Endothelial cell of umbilical vein (primary cell): ENCODE measurements around the gene MAP2K1. TPM values are rescaled to one million over a fixed set of nuclear protein-coding genes. Genes with fewer than 3 reads are reported as not detected.
A peak's percentile ranks its signal among the peaks of the same experiment; 100 is the strongest.

Source experiments
- BruUV-seq: library from RNA; stranded (reverse); fragments of 400-500 nt; replicated peaks from 2 replicates; lab custom pipeline; 2021; lab: Mats Ljungman, UMichigan
- CTCF ChIA-PET: fragments of 300-600, 350-600 bp; sonication (Branson Sonifier 250); formaldehyde crosslinking; loops from one replicate; lab custom pipeline; 2021; ENCODE audit warnings: antibody characterized with exemption, inconsistent platforms; lab: Charles Lee
- POLR2A ChIA-PET: fragments of 300-600, 350-600 bp; sonication (Branson Sonifier 250); formaldehyde crosslinking; loops from one replicate; lab custom pipeline; 2021; ENCODE audit warnings: antibody characterized with exemption, inconsistent platforms; lab: Charles Lee
- DNase-seq: peaks from one replicate; pipeline ENCODE4 v3.0.0-alpha.2; 2011; ENCODE audit warnings: low read depth, low spot score
- FAIRE-seq: peaks from 2 replicates; lab custom pipeline; 2011; peaks lifted over from hg19 to GRCh38; lab: Jason Lieb, UNC
- H2AFZ ChIP-seq: 2 replicates; pipeline ENCODE4 v1.6.0; 2012; ENCODE audit warnings: low read depth, low read length, control low read depth, inconsistent platforms
- H3K27ac ChIP-seq: 2 replicates; pipeline ENCODE4 v1.5.1; 2011; ENCODE audit warnings: low read depth, mild to moderate bottlenecking, control low read depth, low read length, moderate library complexity; ENCODE audit not compliant: insufficient read depth
- H3K27me3 ChIP-seq, 2 experiments: 2 replicates each; pipeline versions ENCODE4 v1.6.0 to v1.6.1; 2011; ENCODE audit warnings: low read length in 2 of 2, mixed read lengths in 1 of 2; ENCODE audit not compliant: control insufficient read depth in 2 of 2, insufficient read depth in 2 of 2
- H3K36me3 ChIP-seq, 2 experiments: 2 replicates in 1 of 2; 3 replicates in 1 of 2; pipeline ENCODE4 v1.5.1; 2011; ENCODE audit warnings: low read length in 2 of 2, mild to moderate bottlenecking in 1 of 2, moderate library complexity in 1 of 2; ENCODE audit not compliant: control insufficient read depth in 2 of 2, insufficient read depth in 2 of 2; ENCODE audit errors: extremely low read depth in 1 of 2
- H3K4me1 ChIP-seq: 3 replicates; pipeline ENCODE4 v1.5.1; 2011; ENCODE audit warnings: mild to moderate bottlenecking, low read length; ENCODE audit not compliant: control insufficient read depth, insufficient read depth; ENCODE audit errors: extremely low read depth
- H3K4me2 ChIP-seq: 2 replicates; pipeline ENCODE4 v1.6.1; 2011; ENCODE audit warnings: low read length, control low read depth, mixed read lengths; ENCODE audit not compliant: insufficient read depth
- H3K4me3 ChIP-seq, 3 experiments: fragments of 200-600 bp in 1 of 3; sonication (generic), shearing (Covaris generic) in 1 of 3; replicated peaks in 1 of 3; 2 replicates each; pipeline ENCODE4 v1.5.1; 2011 to 2016; ENCODE audit warnings: control low read depth in 3 of 3, low read length in 3 of 3, mild to moderate bottlenecking in 2 of 3, inconsistent platforms in 1 of 3, low read depth in 1 of 3, moderate library complexity in 1 of 3; ENCODE audit not compliant: insufficient read depth in 1 of 3
- H3K79me2 ChIP-seq: 2 replicates; pipeline ENCODE4 v1.6.0; 2012; ENCODE audit warnings: low read length, inconsistent platforms; ENCODE audit not compliant: control insufficient read depth, insufficient read depth
- H3K9ac ChIP-seq: replicated peaks from 2 replicates; pipeline ENCODE3; 2011; ENCODE audit warnings: low read length, control low read depth; ENCODE audit not compliant: insufficient read depth; ENCODE audit errors: extremely low read depth
- H3K9me1 ChIP-seq: replicated peaks from 3 replicates; pipeline ENCODE4 v1.6.0; 2011; ENCODE audit warnings: mild to moderate bottlenecking, low read length; ENCODE audit not compliant: control insufficient read depth, insufficient read depth; ENCODE audit errors: extremely low read depth
- H3K9me3 ChIP-seq: replicated peaks from 2 replicates; pipeline ENCODE4 v1.5.1; 2012; ENCODE audit warnings: low read length, inconsistent platforms; ENCODE audit not compliant: control insufficient read depth, insufficient read depth
- H4K20me1 ChIP-seq: replicated peaks from 2 replicates; pipeline ENCODE3; 2011; ENCODE audit warnings: mild to moderate bottlenecking, low read length; ENCODE audit not compliant: control insufficient read depth, insufficient read depth; ENCODE audit errors: extremely low read depth
- EZH2 ChIP-seq: IDR thresholded peaks from 2 replicates; pipeline ENCODE4 v1.6.1; 2012; ENCODE audit warnings: borderline replicate concordance, low read depth, mild to moderate bottlenecking, moderate library complexity, low read length, inconsistent platforms; ENCODE audit not compliant: severe bottlenecking
- FOS ChIP-seq: IDR thresholded peaks from 2 replicates; pipeline ENCODE4 v1.6.1; 2011; ENCODE audit warnings: mild to moderate bottlenecking, low read length, moderate library complexity, borderline replicate concordance; ENCODE audit not compliant: insufficient read depth
- GATA2 ChIP-seq: IDR thresholded peaks from 2 replicates; pipeline ENCODE4 v1.7.0; 2011; ENCODE audit warnings: low read depth, mild to moderate bottlenecking, moderate library complexity, mixed read lengths, low read length; ENCODE audit not compliant: insufficient read length, insufficient read depth
- JUN ChIP-seq: IDR thresholded peaks from 2 replicates; pipeline ENCODE4 v1.6.1; 2011; ENCODE audit warnings: borderline replicate concordance, low read depth; ENCODE audit not compliant: insufficient read length, insufficient read depth
- MYC ChIP-seq: IDR thresholded peaks from one replicate; pipeline ENCODE4 v1.6.1; 2011; ENCODE audit warnings: mild to moderate bottlenecking, low read depth, low read length
- POLR2A ChIP-seq: IDR thresholded peaks from 2 replicates; pipeline ENCODE4 v1.6.1; 2012; ENCODE audit warnings: low read depth, mild to moderate bottlenecking, control low read depth, low read length
- POLR2AphosphoS5 ChIP-seq: IDR thresholded peaks from 2 replicates; pipeline ENCODE4 v1.6.1; 2012; ENCODE audit warnings: low read depth, mild to moderate bottlenecking, control low read depth, low read length, moderate library complexity; ENCODE audit not compliant: insufficient read depth
- dilution Hi-C: fragments of 300-500 bp; cut with MboI; formaldehyde crosslinking; loops from one replicate; pipeline ENCODE4 v1.15.0; 2019; ENCODE audit warnings: low sequenced_read_pairs; ENCODE audit not compliant: extremely low pct_ligation_motif_present
- intact Hi-C: fragments of 100-400 bp; cut with micrococcal nuclease; formaldehyde crosslinking; loops from one replicate; pipeline ENCODE4 v1.10.0; 2022
- polyA plus RNA-seq, 4 experiments: library from polyadenylated mRNA; depleted of rRNA in 3 of 4; stranded (reverse) in 3 of 4; unstranded in 1 of 4; fragments of >200 nt; gene quantifications; 2 replicates each; pipeline versions ENCODE4 v1.2.1 to v1.2.3, GENCODE V29; 2011 to 2012; ENCODE audit warnings: missing spikeins in 1 of 4
- total RNA-seq: library from RNA; stranded (reverse); gene quantifications from 2 replicates; pipeline ENCODE4 v1.2.3, GENCODE V29; 2021
- TF ChIP-seq, protein P1 (sequence below): IDR thresholded peaks from 2 replicates; pipeline ENCODE4 v1.6.1; 2011; ENCODE audit not compliant: insufficient read depth, insufficient read length
- TF ChIP-seq, protein P2 (sequence below), 2 donors: IDR thresholded peaks; 1 replicate in 1 of 2; 2 replicates in 1 of 2; pipeline ENCODE4 v1.5.1; 2011; ENCODE audit warnings: low read length in 2 of 2, mild to moderate bottlenecking in 2 of 2, moderate library complexity in 2 of 2, control low read depth in 1 of 2, inconsistent platforms in 1 of 2, low read depth in 1 of 2; ENCODE audit not compliant: insufficient read depth in 1 of 2; ENCODE audit errors: extremely low read depth in 1 of 2

The MAP2K1 gene
- total and polyA plus RNA-seq, 2 donors (not counting 3 experiments of a cell fraction or from before 2014, with no cell fraction given): 30.9 to 45.1 TPM

DNA sequence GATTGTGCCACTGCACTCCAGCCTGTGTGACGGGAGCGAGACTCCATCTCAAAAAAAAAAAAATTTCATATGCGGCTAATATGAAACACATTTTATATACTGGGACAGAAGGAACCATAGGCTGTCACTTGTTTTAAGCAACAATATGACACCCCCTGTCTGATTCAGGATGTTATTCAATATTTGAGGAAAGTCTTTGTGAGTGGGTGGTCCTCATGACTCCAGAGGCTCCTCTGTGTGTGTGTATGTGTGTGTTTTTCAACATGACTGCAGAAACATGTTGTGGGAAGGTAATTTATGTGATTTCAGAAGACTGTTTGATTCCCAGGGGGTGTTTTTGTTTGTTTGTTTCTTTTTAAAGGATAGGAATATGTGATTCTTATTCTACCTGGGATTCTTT is 32.8 kb downstream of the MAP2K1 start:
- H3K9me3 ChIP-seq: no peaks in the 10 kb centered on the region
- no peak overlapping the region for H3K9ac ChIP-seq
- ChIA-PET POLR2A (no interaction called here), CTCF (no interaction called here)
- peaks cover 84% of the 10 kb centered on the region for H3K79me2 ChIP-seq
- H3K4me3 ChIP-seq: no peak overlapping the region
- BruUV-seq: no TSS peak
- TF ChIP-seq JUN (no peak), POLR2AphosphoS5 (no peak)
- TF ChIP-seq, protein P1, sequence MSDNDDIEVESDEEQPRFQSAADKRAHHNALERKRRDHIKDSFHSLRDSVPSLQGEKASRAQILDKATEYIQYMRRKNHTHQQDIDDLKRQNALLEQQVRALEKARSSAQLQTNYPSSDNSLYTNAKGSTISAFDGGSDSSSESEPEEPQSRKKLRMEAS: no peak
- H2AFZ ChIP-seq: no peak overlapping the region
- no peak overlapping the region for H3K4me2 ChIP-seq
- H3K9me1 ChIP-seq: no peaks in the 10 kb centered on the region
- intact Hi-C loops: no loop called here
- DNase-seq (no peak), FAIRE-seq (no peak)
- H3K27me3 ChIP-seq: no peaks in the 10 kb centered on the region
- dilution Hi-C loops: loop anchor here (25.0 kb wide), 1 partner anchor 107 kb away; no protein-coding TSS in a partner anchor
- H3K36me3 ChIP-seq: no peaks in the 10 kb centered on the region
- H3K27ac ChIP-seq: no peak overlapping the region
- peaks cover 2% of the 10 kb centered on the region for H4K20me1 ChIP-seq
- peaks cover 8% of the 10 kb centered on the region for H3K4me1 ChIP-seq

DNA sequence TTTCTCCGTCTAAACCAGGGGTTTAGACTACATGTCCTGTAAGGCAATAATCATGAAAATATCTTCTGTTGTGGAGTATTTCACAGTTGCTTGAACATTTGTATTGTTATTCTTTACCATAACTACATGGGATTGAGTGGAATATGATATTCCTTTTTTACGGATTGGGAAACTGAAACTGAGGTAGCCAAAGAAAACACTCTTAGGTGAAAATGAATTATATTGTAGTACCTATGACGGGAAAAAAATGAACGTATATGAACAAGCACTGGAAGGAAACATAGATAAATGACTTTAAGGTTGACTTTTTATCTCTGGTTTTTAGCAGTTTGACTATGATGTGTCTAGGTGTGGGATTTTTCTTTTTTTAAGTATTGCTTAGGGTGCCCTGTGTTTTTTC is 35.6 kb downstream of the MAP2K1 start:
- Histone ChIP-seq H3K79me2 (peaks cover 80% of the 10 kb centered on the region), H2AFZ (no peak overlapping the region), H3K9me1 (no peaks in the 10 kb centered on the region), H3K4me3 (no peak overlapping the region), H3K4me2 (no peak overlapping the region), H3K9me3 (no peaks in the 10 kb centered on the region), H3K36me3 (no peaks in the 10 kb centered on the region), H3K4me1 (peaks cover 8% of the 10 kb centered on the region), H3K27me3 (no peaks in the 10 kb centered on the region), H3K27ac (no peak overlapping the region), H4K20me1 (peaks cover 2% of the 10 kb centered on the region), H3K9ac (no peak overlapping the region)
- no peak for DNase-seq
- no TSS peak for BruUV-seq
- TF ChIP-seq POLR2AphosphoS5 (no peak), JUN (no peak), GATA2 (no peak), FOS (no peak), MYC (no peak), POLR2A (no peak), EZH2 (no peak)
- TF ChIP-seq, protein P2, sequence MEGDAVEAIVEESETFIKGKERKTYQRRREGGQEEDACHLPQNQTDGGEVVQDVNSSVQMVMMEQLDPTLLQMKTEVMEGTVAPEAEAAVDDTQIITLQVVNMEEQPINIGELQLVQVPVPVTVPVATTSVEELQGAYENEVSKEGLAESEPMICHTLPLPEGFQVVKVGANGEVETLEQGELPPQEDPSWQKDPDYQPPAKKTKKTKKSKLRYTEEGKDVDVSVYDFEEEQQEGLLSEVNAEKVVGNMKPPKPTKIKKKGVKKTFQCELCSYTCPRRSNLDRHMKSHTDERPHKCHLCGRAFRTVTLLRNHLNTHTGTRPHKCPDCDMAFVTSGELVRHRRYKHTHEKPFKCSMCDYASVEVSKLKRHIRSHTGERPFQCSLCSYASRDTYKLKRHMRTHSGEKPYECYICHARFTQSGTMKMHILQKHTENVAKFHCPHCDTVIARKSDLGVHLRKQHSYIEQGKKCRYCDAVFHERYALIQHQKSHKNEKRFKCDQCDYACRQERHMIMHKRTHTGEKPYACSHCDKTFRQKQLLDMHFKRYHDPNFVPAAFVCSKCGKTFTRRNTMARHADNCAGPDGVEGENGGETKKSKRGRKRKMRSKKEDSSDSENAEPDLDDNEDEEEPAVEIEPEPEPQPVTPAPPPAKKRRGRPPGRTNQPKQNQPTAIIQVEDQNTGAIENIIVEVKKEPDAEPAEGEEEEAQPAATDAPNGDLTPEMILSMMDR (IDR thresholded peaks at IDR 0.05; ENCODE audit: extremely low read depth in 1 of 2, insufficient read depth in 1 of 2, low read depth in 1 of 2, low read length in 2 of 2): no peak
- TF ChIP-seq, protein P1: no peak
- dilution Hi-C loops (loop anchor here (25.0 kb wide), 1 partner anchor 110 kb away; no protein-coding TSS in a partner anchor), intact Hi-C loops (no loop called here)
- POLR2A ChIA-PET: no interaction called here
- CTCF ChIA-PET: no interaction called here
- FAIRE-seq: peak; percentile 24
